Measurements from ENCODE around the gene SH3PXD2A. TPM values are rescaled to one million over a fixed set of nuclear protein-coding genes. Genes with fewer than 3 reads are reported as not detected.

Gene SH3PXD2A
- total RNA-seq, 1 experiment from 2014 or later = 6.3 TPM

- peaks cover 77% of the 10 kb centered on the region for H3K4me1 ChIP-seq
- H3K27me3 ChIP-seq (replicated peaks; ENCODE audit: control insufficient read depth, insufficient read depth, low read length) = no peaks in the 10 kb centered on the region
- H3K4me3 ChIP-seq (ENCODE audit: low read depth, low read length) = no peak overlapping the region
- no peak overlapping the region for H3K27ac Mint-ChIP-seq (ENCODE audit: unreplicated experiment)
- no peaks in the 10 kb centered on the region for H3K9me3 Mint-ChIP-seq (ENCODE audit: unreplicated experiment)
- peaks cover 55% of the 10 kb centered on the region for H3K4me1 Mint-ChIP-seq (ENCODE audit: low read depth, unreplicated experiment)
- intact Hi-C loops (cut with micrococcal nuclease; ENCODE audit: unreplicated experiment) = no loop called here
- peaks cover 4% of the 10 kb centered on the region for H3K36me3 Mint-ChIP-seq (ENCODE audit: insufficient read depth, unreplicated experiment)
- TF ChIP-seq CTCF (IDR thresholded peaks at IDR 0.05; ENCODE audit: insufficient read depth in 1 of 2, low read depth in 1 of 2, low read length in 1 of 2, severe bottlenecking in 1 of 2, unreplicated experiment in 1 of 2) = no peak
- ChIA-PET CTCF (no interaction called here), POLR2A (no interaction called here)
- H3K27me3 Mint-ChIP-seq (ENCODE audit: insufficient read depth, unreplicated experiment) = no peaks in the 10 kb centered on the region
- DNase-seq = no peak
- peaks cover 2% of the 10 kb centered on the region; the same call in 1 of the 2 replicates for H3K36me3 ChIP-seq (ENCODE audit: control insufficient read depth, insufficient read depth, low read length)
- no peaks in the 10 kb centered on the region for H3K9me3 ChIP-seq
- no peak overlapping the region for H3K4me3 Mint-ChIP-seq (ENCODE audit: unreplicated experiment)
- no TSS peak for BruUV-seq (replicated peaks)
These were observed 52.6 kb downstream of the SH3PXD2A start for GRCh38 chr10:103802637-103803353.

GRCh38 chr10:103802081-103802480 is 53.3 kb downstream of the SH3PXD2A start:
- POLR2A ChIA-PET = no interaction called here
- H3K27me3 ChIP-seq (replicated peaks; ENCODE audit: control insufficient read depth, insufficient read depth, low read length) = no peaks in the 10 kb centered on the region

More at GRCh38 chr10:103802081-103802480, 53.3 kb downstream of the SH3PXD2A start:
- no peak for TF ChIP-seq CTCF (IDR thresholded peaks at IDR 0.05; ENCODE audit: insufficient read depth in 1 of 2, low read depth in 1 of 2, low read length in 1 of 2, severe bottlenecking in 1 of 2, unreplicated experiment in 1 of 2)
- H3K4me3 ChIP-seq (ENCODE audit: low read depth, low read length) = no peak overlapping the region
- Mint-ChIP-seq H3K4me1 (ENCODE audit: low read depth, unreplicated experiment) (peaks cover 55% of the 10 kb centered on the region), H3K27me3 (ENCODE audit: insufficient read depth, unreplicated experiment) (no peaks in the 10 kb centered on the region), H3K9me3 (ENCODE audit: unreplicated experiment) (no peaks in the 10 kb centered on the region), H3K27ac (ENCODE audit: unreplicated experiment) (peak overlapping the region; percentile 21), H3K4me3 (ENCODE audit: unreplicated experiment) (no peak overlapping the region), H3K36me3 (ENCODE audit: insufficient read depth, unreplicated experiment) (peaks cover 4% of the 10 kb centered on the region)
- peaks cover 4% of the 10 kb centered on the region; the same call in 1 of the 2 replicates for H3K36me3 ChIP-seq (ENCODE audit: control insufficient read depth, insufficient read depth, low read length)
- DNase-seq = no peak
- H3K9me3 ChIP-seq = no peaks in the 10 kb centered on the region
- BruUV-seq (replicated peaks) = no TSS peak
- CTCF ChIA-PET = interaction anchor here (1.1 kb wide), 1 partner anchor 33 kb away, joined by 3 read pairs; no protein-coding TSS in a partner anchor
- peaks cover 76% of the 10 kb centered on the region for H3K4me1 ChIP-seq
- intact Hi-C loops (cut with micrococcal nuclease; ENCODE audit: unreplicated experiment) = no loop called here

Measured in Caco-2 (cell line).